ENCODE results near the gene ZDBF2.
"Not testable (repeated sequence)": the region's sequence is repeated elsewhere in the genome, so short reads cannot be mapped to it uniquely, and the experiment has no call there.

The ZDBF2 gene

GRCh38 chr2:206274434-206275311 lies at the start of gene ZDBF2:
Gene ZDBF2 (plus strand): TSS chr2:206274663. CDS start chr2:206281850, 7,187 bp downstream.
- DNase-seq = peak; percentile 37 to 92 (median 91)

GRCh38 chr2:206225435-206226232 lies 48.8 kb upstream of the ZDBF2 start:
- no peak for DNase-seq

- DNase-seq = not testable (repeated sequence)
Measured at GRCh38 chr2:206228636-206229035, 45.8 kb upstream of the ZDBF2 start.

GRCh38 chr2:206229642-206230041 lies 44.8 kb upstream of the ZDBF2 start:
- no peak for DNase-seq

- DNase-seq = peak; percentile 80 to 100 (median 95)
Measured at GRCh38 chr2:206230060-206230762, 44.3 kb upstream of the ZDBF2 start.

GRCh38 chr2:206231669-206232286 lies 42.7 kb upstream of the ZDBF2 start:
- DNase-seq = peak in 2 of 3 experiments; percentile 46 to 75

- peak; percentile 17 to 91 (median 87) for DNase-seq
Measured at GRCh38 chr2:206232287-206233035, 42.0 kb upstream of the ZDBF2 start.

- DNase-seq = no peak
Measured at GRCh38 chr2:206239157-206239556, 35.3 kb upstream of the ZDBF2 start.

GRCh38 chr2:206240327-206240726 lies 34.1 kb upstream of the ZDBF2 start:
- DNase-seq = no peak

- DNase-seq = no peak
Measured at GRCh38 chr2:206241736-206242135, 32.7 kb upstream of the ZDBF2 start.

GRCh38 chr2:206245265-206245672 lies 29.2 kb upstream of the ZDBF2 start:
- DNase-seq = peak in 1 of 3 experiments; percentile 21

- no peak for DNase-seq
Measured at GRCh38 chr2:206250041-206250897, 24.2 kb upstream of the ZDBF2 start.

- DNase-seq = no peak
Measured at GRCh38 chr2:206253125-206253776, 21.2 kb upstream of the ZDBF2 start.

GRCh38 chr2:206253777-206254166 lies 20.7 kb upstream of the ZDBF2 start:
- DNase-seq = no peak

GRCh38 chr2:206255003-206255402 lies 19.5 kb upstream of the ZDBF2 start:
- peak in 1 of 3 experiments; percentile 50 for DNase-seq

GRCh38 chr2:206256706-206257205 lies 17.7 kb upstream of the ZDBF2 start:
- no peak for DNase-seq

GRCh38 chr2:206257350-206257749 lies 17.1 kb upstream of the ZDBF2 start:
- DNase-seq = no peak

- no peak for DNase-seq
Measured at GRCh38 chr2:206257861-206258260, 16.6 kb upstream of the ZDBF2 start.

- not testable (repeated sequence) for DNase-seq
Measured at GRCh38 chr2:206258615-206259014, 15.8 kb upstream of the ZDBF2 start.

Measured in NCI-H1417 (cell line).